ENCODE measurements around the gene LZTFL1.

The LZTFL1 gene

DNA sequence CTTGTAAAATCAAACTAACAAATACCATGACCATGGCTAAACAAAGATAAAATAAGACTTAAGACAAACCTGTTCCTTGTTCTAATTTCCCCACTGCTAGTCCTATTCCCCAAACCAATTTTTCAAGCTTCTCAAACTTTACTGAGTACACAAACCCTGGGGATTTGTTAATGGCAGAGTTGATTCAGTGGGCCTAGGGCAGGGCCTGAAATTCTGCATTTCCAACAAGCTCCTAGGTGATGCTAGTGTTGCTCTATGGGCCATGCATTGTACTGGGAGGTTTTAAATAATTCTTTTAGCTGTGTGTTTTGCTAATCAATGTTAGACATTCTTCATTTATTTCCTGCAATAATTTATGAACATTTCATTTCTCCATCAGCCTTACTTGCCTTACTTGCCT, 31.1 kb upstream of the LZTFL1 start:
- TF ChIP-seq, protein P1, sequence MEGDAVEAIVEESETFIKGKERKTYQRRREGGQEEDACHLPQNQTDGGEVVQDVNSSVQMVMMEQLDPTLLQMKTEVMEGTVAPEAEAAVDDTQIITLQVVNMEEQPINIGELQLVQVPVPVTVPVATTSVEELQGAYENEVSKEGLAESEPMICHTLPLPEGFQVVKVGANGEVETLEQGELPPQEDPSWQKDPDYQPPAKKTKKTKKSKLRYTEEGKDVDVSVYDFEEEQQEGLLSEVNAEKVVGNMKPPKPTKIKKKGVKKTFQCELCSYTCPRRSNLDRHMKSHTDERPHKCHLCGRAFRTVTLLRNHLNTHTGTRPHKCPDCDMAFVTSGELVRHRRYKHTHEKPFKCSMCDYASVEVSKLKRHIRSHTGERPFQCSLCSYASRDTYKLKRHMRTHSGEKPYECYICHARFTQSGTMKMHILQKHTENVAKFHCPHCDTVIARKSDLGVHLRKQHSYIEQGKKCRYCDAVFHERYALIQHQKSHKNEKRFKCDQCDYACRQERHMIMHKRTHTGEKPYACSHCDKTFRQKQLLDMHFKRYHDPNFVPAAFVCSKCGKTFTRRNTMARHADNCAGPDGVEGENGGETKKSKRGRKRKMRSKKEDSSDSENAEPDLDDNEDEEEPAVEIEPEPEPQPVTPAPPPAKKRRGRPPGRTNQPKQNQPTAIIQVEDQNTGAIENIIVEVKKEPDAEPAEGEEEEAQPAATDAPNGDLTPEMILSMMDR (IDR thresholded peaks at IDR 0.05; ENCODE audit: low read depth, low read length, missing control alignments), result no peak
- H3K4me3 ChIP-seq (ENCODE audit: low read depth, low read length), result no peak overlapping the region
- in situ Hi-C loops (cut with HindIII; ENCODE audit: low sequenced_read_pairs), result no loop called here
- DNase-seq (ENCODE audit: low read depth), result no peak

DNA sequence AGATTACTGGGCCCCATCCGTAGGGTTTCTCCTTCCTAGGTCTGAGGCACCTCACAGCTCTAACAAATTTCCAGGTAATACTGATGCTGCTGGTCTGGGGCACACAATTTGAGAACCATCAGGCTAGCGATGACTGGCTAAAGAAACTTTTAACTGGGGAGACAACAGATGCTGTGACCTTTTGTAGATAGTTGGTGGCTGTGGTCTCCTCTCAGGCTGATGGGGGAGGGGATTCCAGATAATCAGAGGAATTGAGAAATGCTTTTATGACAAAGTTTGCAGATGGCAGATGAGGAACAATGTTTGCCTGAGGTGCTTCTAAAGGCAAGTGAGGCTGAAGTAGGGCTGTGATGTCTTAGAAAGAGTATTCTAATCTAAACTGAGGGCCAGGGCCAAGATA, 30.6 kb upstream of the LZTFL1 start:
- TF ChIP-seq, protein P1 (IDR thresholded peaks at IDR 0.05; ENCODE audit: low read depth, low read length, missing control alignments), result no peak
- H3K4me3 ChIP-seq (ENCODE audit: low read depth, low read length), result no peak overlapping the region
- DNase-seq (ENCODE audit: low read depth), result no peak
- in situ Hi-C loops (cut with HindIII; ENCODE audit: low sequenced_read_pairs), result no loop called here

DNA sequence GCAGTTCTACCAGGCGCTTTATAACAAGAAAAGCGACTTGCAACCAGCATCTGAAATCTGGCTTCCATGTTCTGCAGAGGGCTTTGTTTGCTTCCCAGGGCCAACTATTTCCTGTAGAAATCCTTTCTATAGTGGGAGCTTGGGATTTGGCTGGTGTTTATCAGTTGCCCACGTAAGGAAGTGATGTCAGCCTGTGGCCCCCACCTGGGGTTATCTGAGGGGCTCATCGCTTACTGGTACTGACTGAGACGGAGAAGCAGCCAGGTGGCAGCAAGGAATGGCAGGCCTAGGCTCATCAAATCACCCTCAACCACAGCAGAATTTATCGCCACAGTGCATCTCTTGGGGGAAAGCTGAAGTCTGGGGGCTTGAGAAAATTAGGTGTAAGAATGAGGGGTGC, 29.9 kb upstream of the LZTFL1 start:
- TF ChIP-seq, protein P1 (IDR thresholded peaks at IDR 0.05; ENCODE audit: low read depth, low read length, missing control alignments), result no peak
- DNase-seq (ENCODE audit: low read depth), result no peak
- no peak overlapping the region for H3K4me3 ChIP-seq (ENCODE audit: low read depth, low read length)
- in situ Hi-C loops (cut with HindIII; ENCODE audit: low sequenced_read_pairs), result no loop called here

DNA sequence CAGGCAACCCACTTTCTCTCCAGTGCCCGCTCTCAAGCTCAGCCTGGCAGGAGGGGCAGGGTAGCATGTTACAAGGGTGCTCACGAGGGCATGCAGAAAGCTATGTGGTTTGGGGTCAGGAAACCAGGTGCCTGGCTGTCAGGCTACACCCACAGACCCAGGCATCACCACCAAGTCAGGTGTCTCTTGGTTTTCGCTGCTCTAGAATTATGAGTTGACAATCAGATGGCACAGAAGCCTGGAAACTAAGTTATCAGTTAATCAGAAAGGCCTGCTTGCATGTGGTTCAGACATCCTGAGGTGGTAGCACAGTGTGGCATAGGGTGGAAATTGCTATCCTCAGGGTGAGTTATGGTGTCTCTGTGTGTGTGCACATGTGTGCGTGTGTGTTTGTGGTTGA, 28.2 kb upstream of the LZTFL1 start:
- TF ChIP-seq, protein P1 (IDR thresholded peaks at IDR 0.05; ENCODE audit: low read depth, low read length, missing control alignments), result no peak
- in situ Hi-C loops (cut with HindIII; ENCODE audit: low sequenced_read_pairs), result no loop called here
- no peak for DNase-seq (ENCODE audit: low read depth)
- no peak overlapping the region for H3K4me3 ChIP-seq (ENCODE audit: low read depth, low read length)

DNA sequence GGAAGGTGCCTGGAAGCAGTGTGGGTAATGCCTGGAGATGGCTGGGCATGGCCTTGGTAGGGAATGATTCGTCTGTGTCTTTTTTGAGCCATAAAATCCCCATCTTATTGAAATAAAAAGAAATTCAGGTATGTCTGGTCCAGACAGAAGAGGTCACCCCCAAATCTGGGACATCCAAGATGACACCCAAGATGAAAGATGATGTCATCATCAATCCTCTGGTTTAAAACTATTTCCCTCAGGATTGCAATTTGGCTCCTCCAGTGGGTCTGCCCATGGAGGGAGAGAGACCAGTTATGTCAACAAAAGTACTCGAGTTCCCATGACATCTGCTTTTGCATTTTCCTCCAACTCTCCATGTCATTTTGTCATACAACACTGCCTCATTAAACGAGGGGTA, 27.7 kb upstream of the LZTFL1 start:
- DNase-seq (ENCODE audit: low read depth), result no peak
- in situ Hi-C loops (cut with HindIII; ENCODE audit: low sequenced_read_pairs), result no loop called here
- H3K4me3 ChIP-seq (ENCODE audit: low read depth, low read length), result no peak overlapping the region
- TF ChIP-seq, protein P1 (IDR thresholded peaks at IDR 0.05; ENCODE audit: low read depth, low read length, missing control alignments), result no peak

DNA sequence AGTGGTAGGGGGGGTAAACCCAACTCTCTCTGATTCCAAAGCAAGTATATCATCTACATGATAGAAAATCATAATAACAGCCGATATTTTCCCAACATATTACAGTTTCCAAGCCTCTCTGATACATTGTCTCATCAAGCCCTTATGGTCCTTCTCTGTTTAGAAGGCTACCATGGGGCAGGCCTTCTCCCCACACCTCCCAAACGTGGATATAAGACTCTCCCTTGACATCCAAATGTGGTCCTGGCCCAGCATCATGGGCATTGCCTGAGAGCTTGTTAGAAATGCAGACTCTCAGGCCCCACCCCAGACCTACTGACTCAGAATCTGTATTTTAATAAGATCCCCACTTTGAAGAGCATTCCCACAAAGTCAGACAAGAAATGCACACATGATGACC, 26.7 kb upstream of the LZTFL1 start:
- in situ Hi-C loops (cut with HindIII; ENCODE audit: low sequenced_read_pairs), result no loop called here
- TF ChIP-seq, protein P1 (IDR thresholded peaks at IDR 0.05; ENCODE audit: low read depth, low read length, missing control alignments), result no peak
- no peak overlapping the region for H3K4me3 ChIP-seq (ENCODE audit: low read depth, low read length)
- no peak for DNase-seq (ENCODE audit: low read depth)

DNA sequence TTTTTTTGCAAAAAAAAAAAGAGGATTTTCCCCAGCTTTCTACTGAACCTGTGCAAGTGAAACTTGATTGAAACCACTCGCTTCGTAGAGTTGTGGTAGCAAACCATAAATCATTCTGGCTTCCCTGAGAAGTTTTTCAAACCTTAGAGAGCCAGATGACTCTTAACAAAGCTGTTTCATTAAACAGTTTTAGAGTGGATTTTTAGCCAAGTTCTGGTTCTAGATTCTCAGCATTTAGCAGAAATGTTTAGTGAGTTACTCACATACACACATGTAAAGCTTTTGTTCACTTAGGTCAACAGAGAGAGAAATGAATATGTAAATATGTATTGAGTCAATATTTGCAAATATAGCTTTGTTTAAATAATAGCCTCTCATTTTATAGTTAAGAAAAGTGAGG, 26.3 kb upstream of the LZTFL1 start:
- in situ Hi-C loops (cut with HindIII; ENCODE audit: low sequenced_read_pairs), result no loop called here
- H3K4me3 ChIP-seq (ENCODE audit: low read depth, low read length), result no peak overlapping the region
- no peak for DNase-seq (ENCODE audit: low read depth)
- TF ChIP-seq, protein P1 (IDR thresholded peaks at IDR 0.05; ENCODE audit: low read depth, low read length, missing control alignments), result no peak

All from astrocyte of the cerebellum (primary cell).